PC-9 (cell line): ENCODE results near the gene PPP2R3B. TPM values are rescaled to one million over a fixed set of nuclear protein-coding genes. Genes with fewer than 3 reads are reported as not detected.

Experiments
- BruUV-seq: library from RNA; stranded (reverse); fragments of 400-500 nt; replicated peaks from 2 replicates; lab custom pipeline; 2021; lab: Mats Ljungman, UMichigan
- CTCF ChIA-PET: fragments of 300-600 bp; sonication (Branson Sonifier 250); formaldehyde crosslinking; loops from one replicate; lab custom pipeline; 2022; ENCODE audit warnings: antibody characterized with exemption; lab: Charles Lee
- POLR2A ChIA-PET: fragments of 300-600 bp; sonication (Branson Sonifier 250); formaldehyde crosslinking; loops from one replicate; lab custom pipeline; 2022; ENCODE audit warnings: antibody characterized with exemption; ENCODE audit not compliant: unreplicated experiment; lab: Charles Lee
- DNase-seq, 2 experiments: peaks; one replicate each; pipeline versions ENCODE4 v3.0.0 to v3.0.0-alpha.2; 2015 to 2022; ENCODE audit warnings: mixed read lengths in 1 of 2
- H2AFZ ChIP-seq: fragments of 200-600 bp; sonication (generic); 2 replicates; pipeline ENCODE4 v1.8.1; 2017; ENCODE audit warnings: antibody characterized with exemption
- H3F3A ChIP-seq: fragments of 200-600 bp; sonication (generic); 2 replicates; pipeline ENCODE4 v1.8.1; 2017; ENCODE audit warnings: antibody characterized with exemption, mild to moderate bottlenecking, low read depth; ENCODE audit not compliant: insufficient read depth
- H3K27ac ChIP-seq: fragments of 200-600 bp; sonication (generic); 2 replicates; pipeline ENCODE4 v1.6.1; 2016; ENCODE audit warnings: mixed run types
- H3K27me3 ChIP-seq: fragments of 200-600 bp; sonication (generic); 2 replicates; pipeline ENCODE4 v1.6.1; 2016; ENCODE audit warnings: low read depth, mixed run types; ENCODE audit not compliant: insufficient read depth
- H3K36me3 ChIP-seq: fragments of 200-600 bp; sonication (generic); 2 replicates; pipeline ENCODE4 v1.6.1; 2016; ENCODE audit warnings: low read depth, mixed run types
- H3K4me1 ChIP-seq: fragments of 200-600 bp; sonication (generic); replicated peaks from 2 replicates; pipeline ENCODE4 v1.6.1; 2016; ENCODE audit warnings: mixed run types; ENCODE audit not compliant: insufficient read depth
- H3K4me2 ChIP-seq: fragments of 200-600 bp; sonication (generic); 2 replicates; pipeline ENCODE4 v1.6.1; 2017; ENCODE audit warnings: mixed run types
- H3K4me3 ChIP-seq: fragments of 200-600 bp; sonication (generic); 2 replicates; pipeline ENCODE4 v1.6.1; 2016; ENCODE audit warnings: mixed run types
- H3K79me2 ChIP-seq: fragments of 200-600 bp; sonication (generic); 2 replicates; pipeline ENCODE4 v1.6.1; 2017; ENCODE audit warnings: low read depth, mixed run types
- H3K9me2 ChIP-seq: fragments of 200-600 bp; sonication (generic); 2 replicates; pipeline ENCODE4 v1.8.1; 2017; ENCODE audit warnings: mild to moderate bottlenecking; ENCODE audit not compliant: insufficient read depth
- H3K9me3 ChIP-seq: fragments of 200-600 bp; sonication (generic); 2 replicates; pipeline ENCODE4 v1.8.1; 2016; ENCODE audit warnings: low read depth; ENCODE audit not compliant: insufficient read depth
- H4K20me1 ChIP-seq: fragments of 200-600 bp; sonication (generic); 2 replicates; pipeline ENCODE4 v1.8.1; 2017; ENCODE audit not compliant: insufficient read depth
- EZH2 ChIP-seq: fragments of 200-600 bp; sonication (generic); IDR thresholded peaks from 2 replicates; pipeline ENCODE4 v1.8.0; 2017; ENCODE audit warnings: antibody characterized with exemption, low read depth
- intact Hi-C: fragments of 100-400 bp; cut with micrococcal nuclease; formaldehyde crosslinking; loops from one replicate; pipeline ENCODE4 v1.10.0; 2022; ENCODE audit not compliant: unreplicated experiment
- total RNA-seq: library from RNA; stranded (reverse); gene quantifications from 2 replicates; pipeline ENCODE4 v1.2.3, GENCODE V29; 2021
- TF ChIP-seq, protein P1 (sequence below): fragments of 200-600 bp; sonication (generic); conservative IDR thresholded peaks from 2 replicates; pipeline ENCODE4 v1.6.1; 2017; ENCODE audit warnings: mixed run types, antibody characterized with exemption, mild to moderate bottlenecking, moderate library complexity

Gene PPP2R3B
- total RNA-seq, 1 experiment from 2014 or later: 32.5 TPM

DNA sequence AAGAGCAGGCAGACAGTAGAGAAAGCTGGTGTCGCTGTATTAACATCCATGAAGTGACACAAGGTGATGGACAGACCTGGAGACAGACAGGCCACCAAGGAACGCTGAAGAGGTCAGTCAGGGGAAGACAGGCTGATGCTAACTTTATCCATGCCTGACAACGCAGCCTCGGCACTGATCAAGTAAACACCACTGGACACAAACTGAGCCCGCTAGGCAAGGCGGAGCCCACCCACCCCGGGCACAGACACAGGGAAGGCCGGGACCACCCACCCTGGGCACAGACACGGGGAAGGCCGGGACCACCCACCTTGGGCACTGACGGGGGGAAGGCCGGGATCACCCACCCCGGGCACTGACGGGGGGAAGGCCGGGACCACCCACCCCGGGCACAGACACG, 18.8 kb downstream of the PPP2R3B start:
- intact Hi-C loops: no loop called here
- TF ChIP-seq, protein P1, sequence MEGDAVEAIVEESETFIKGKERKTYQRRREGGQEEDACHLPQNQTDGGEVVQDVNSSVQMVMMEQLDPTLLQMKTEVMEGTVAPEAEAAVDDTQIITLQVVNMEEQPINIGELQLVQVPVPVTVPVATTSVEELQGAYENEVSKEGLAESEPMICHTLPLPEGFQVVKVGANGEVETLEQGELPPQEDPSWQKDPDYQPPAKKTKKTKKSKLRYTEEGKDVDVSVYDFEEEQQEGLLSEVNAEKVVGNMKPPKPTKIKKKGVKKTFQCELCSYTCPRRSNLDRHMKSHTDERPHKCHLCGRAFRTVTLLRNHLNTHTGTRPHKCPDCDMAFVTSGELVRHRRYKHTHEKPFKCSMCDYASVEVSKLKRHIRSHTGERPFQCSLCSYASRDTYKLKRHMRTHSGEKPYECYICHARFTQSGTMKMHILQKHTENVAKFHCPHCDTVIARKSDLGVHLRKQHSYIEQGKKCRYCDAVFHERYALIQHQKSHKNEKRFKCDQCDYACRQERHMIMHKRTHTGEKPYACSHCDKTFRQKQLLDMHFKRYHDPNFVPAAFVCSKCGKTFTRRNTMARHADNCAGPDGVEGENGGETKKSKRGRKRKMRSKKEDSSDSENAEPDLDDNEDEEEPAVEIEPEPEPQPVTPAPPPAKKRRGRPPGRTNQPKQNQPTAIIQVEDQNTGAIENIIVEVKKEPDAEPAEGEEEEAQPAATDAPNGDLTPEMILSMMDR: no peak
- no peak for TF ChIP-seq EZH2

GRCh38 chrX:367349-367748, 19.4 kb downstream of the PPP2R3B start:
- ChIA-PET POLR2A (no interaction called here), CTCF (no interaction called here)
- TF ChIP-seq EZH2: no peak
- TF ChIP-seq, protein P1: no peak
- H3K4me3 ChIP-seq: no peak overlapping the region
- H2AFZ ChIP-seq: no peak overlapping the region
- no peak overlapping the region for H3K27ac ChIP-seq
- H3K9me2 ChIP-seq: no peaks in the 10 kb centered on the region
- DNase-seq: no peak
- no peaks in the 10 kb centered on the region for H3F3A ChIP-seq
- H3K36me3 ChIP-seq: no peaks in the 10 kb centered on the region
- no peaks in the 10 kb centered on the region for H3K27me3 ChIP-seq
- no peaks in the 10 kb centered on the region for H3K79me2 ChIP-seq
- no peaks in the 10 kb centered on the region for H4K20me1 ChIP-seq
- H3K4me1 ChIP-seq: no peaks in the 10 kb centered on the region
- H3K9me3 ChIP-seq: no peaks in the 10 kb centered on the region
- intact Hi-C loops: no loop called here
- no TSS peak for BruUV-seq
- no peak overlapping the region for H3K4me2 ChIP-seq

More for the DNA sequence above, 18.8 kb downstream of the PPP2R3B start:
- Histone ChIP-seq H3K9me3 (no peaks in the 10 kb centered on the region), H3K27me3 (no peaks in the 10 kb centered on the region), H3K79me2 (no peaks in the 10 kb centered on the region), H3K4me1 (no peaks in the 10 kb centered on the region), H3K4me3 (no peak overlapping the region), H3F3A (no peaks in the 10 kb centered on the region), H2AFZ (no peak overlapping the region), H4K20me1 (no peaks in the 10 kb centered on the region), H3K4me2 (no peak overlapping the region), H3K9me2 (no peaks in the 10 kb centered on the region), H3K27ac (no peak overlapping the region), H3K36me3 (no peaks in the 10 kb centered on the region)
- ChIA-PET POLR2A (no interaction called here), CTCF (no interaction called here)
- BruUV-seq: no TSS peak
- no peak for DNase-seq

- H3F3A ChIP-seq: no peaks in the 10 kb centered on the region
- no peaks in the 10 kb centered on the region for H3K9me2 ChIP-seq
- DNase-seq: no peak
- no TSS peak for BruUV-seq
- no peaks in the 10 kb centered on the region for H3K27me3 ChIP-seq
- no peak for TF ChIP-seq EZH2
- TF ChIP-seq, protein P1: no peak
- no peak overlapping the region for H2AFZ ChIP-seq
- intact Hi-C loops: no loop called here
- no peaks in the 10 kb centered on the region for H3K36me3 ChIP-seq
- H3K79me2 ChIP-seq: no peaks in the 10 kb centered on the region
- ChIA-PET POLR2A (no interaction called here), CTCF (no interaction called here)
- H3K4me3 ChIP-seq: no peak overlapping the region
- no peaks in the 10 kb centered on the region for H4K20me1 ChIP-seq
- H3K9me3 ChIP-seq: no peaks in the 10 kb centered on the region
- no peak overlapping the region for H3K4me2 ChIP-seq
- no peak overlapping the region for H3K27ac ChIP-seq
- H3K4me1 ChIP-seq: no peaks in the 10 kb centered on the region
These were observed 22.9 kb downstream of the PPP2R3B start for GRCh38 chrX:363621-364375.
